Forelimb muscle (tissue), 1 donor: ENCODE data around the gene FIGNL1. TPM values are rescaled to one million over a fixed set of nuclear protein-coding genes. Genes with fewer than 3 reads are reported as not detected.

Experiments used
- DNase-seq: peaks from one replicate; pipeline ENCODE4 v3.0.0-alpha.2; 2013; ENCODE audit warnings: low read depth
- polyA plus RNA-seq: library from polyadenylated mRNA; unstranded; fragments of 120-200 nt; gene quantifications from one replicate; pipeline ENCODE4 v1.2.1, GENCODE V29; 2013; ENCODE audit not compliant: insufficient read length

Gene FIGNL1, protein sequence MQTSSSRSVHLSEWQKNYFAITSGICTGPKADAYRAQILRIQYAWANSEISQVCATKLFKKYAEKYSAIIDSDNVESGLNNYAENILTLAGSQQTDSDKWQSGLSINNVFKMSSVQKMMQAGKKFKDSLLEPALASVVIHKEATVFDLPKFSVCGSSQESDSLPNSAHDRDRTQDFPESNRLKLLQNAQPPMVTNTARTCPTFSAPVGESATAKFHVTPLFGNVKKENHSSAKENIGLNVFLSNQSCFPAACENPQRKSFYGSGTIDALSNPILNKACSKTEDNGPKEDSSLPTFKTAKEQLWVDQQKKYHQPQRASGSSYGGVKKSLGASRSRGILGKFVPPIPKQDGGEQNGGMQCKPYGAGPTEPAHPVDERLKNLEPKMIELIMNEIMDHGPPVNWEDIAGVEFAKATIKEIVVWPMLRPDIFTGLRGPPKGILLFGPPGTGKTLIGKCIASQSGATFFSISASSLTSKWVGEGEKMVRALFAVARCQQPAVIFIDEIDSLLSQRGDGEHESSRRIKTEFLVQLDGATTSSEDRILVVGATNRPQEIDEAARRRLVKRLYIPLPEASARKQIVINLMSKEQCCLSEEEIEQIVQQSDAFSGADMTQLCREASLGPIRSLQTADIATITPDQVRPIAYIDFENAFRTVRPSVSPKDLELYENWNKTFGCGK
- 11.7 TPM for polyA plus RNA-seq

DNA sequence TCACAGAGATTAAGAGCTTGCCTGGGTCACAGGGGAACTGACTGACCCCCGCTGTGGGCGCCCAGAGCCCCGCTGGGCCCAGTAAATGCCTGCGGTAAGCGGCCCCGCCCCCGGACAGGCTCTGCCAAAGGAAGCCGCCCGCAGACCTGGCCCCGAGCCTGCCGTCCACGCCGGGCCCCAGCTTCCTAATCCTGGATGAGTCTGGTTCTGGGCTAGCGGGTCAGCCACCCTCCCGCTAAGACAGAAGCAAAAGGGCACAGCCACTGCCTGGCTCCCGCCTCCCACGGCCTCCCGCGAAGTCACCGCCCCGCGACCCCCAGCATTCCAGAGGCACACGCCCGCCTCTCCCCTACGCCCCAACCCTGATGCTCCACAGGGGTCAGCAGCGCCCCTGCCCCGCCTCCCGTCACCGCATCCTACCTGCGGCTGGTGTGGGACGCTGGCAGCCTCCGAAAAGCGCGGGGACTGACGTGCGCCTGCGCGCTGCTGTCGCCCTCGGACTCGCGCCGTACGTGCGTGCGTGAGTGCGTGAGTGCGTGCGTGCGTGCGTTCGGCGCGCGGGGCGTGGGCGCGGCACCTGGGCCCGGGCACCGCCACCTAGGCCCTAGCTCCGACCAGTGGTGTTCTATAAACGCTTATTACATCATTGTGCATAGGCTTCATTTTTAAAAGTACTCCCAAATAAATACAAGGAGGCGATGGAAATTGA is at the start of gene FIGNL1:
Gene FIGNL1, minus strand, starts transcription at position 470 of the 709 bp plus-strand sequence. CDS start 3,063 bp downstream, outside the sequence.
- peak; percentile 31 for DNase-seq

DNA sequence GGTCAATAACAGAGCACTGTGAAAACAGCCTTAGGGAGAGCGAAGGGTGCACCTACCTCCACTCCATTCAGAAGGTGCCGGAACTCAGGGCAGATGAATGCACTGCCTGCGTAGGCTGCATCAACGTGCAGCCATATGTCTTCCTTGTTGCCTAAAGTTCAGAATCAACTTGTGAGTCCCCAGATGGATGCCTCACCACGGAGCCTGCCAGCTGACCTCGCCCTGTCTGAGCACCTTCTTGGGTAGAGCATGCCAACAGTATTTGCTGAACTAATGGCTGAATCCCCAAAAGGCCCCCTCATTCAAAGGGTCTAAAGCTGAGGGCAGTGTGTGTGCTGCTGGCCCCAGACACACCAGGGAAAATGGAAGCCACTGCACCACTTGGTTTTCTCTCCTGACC is 48.9 kb upstream of the FIGNL1 start:
- no peak for DNase-seq

DNA sequence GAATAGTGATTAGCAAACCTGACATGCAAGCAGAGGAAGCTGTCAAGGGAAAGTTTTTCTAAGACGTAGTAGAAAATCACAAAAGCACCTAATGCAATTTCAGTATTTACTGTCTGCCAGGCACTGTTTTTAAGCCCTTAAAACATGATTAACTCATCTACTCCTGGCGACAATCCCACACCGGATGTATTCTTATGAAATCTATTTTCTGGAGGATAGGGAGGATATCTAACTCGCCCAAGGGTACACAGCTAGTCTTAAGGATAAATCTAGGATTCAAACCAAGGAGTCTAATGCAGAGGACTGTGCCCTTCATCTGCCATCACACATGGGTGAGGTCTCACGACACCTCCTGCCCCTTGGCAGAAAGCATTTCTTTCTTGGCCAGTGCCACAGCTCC is 47.8 kb upstream of the FIGNL1 start:
- no peak for DNase-seq

DNA sequence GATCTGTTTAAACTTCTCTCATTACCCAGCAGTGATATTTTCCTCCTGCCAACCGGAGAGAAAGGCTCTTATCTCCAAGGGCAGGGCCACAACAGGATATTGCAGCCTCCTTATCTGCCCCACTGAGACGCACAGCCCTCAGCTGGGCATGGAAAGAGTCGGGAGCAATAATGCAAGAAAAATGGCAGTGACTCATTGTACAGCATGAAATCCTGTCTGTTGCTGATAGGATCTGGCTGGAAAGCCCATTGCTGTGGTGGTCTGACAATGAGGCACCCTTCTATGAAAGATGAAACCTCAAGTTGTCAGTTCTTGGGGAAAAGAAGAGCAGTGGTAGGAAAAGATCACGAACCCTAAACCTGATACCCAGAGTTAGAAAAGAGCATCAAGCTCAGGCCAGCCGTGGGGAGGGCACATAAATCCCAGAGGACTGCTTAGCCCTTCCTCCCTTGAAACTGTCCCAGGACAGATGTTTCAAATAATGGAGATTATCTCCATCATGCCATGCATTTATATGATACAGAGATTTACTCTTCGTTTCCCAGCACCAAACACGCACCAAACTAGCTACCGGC is 47.0 kb upstream of the FIGNL1 start:
- no peak for DNase-seq

DNA sequence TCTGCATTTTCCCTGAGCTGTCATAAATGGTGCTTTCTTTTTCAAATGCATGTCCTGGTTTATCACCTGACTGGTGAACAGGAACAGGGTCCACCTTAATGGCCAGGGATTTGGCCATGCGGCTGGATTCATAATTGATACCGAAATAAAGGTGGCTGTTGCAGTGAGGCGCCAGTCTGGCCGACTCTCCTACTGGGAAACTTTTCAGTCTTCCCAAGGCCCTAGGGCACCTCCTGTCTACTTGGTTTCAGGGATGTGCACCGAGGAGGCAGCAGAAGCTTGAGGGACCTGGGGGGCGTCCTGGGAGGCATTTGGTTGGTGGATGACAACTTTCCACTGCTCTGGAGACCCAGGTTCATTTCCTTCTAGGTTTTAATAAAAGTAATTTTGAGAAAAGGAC is 46.4 kb upstream of the FIGNL1 start:
- DNase-seq: no peak

DNA sequence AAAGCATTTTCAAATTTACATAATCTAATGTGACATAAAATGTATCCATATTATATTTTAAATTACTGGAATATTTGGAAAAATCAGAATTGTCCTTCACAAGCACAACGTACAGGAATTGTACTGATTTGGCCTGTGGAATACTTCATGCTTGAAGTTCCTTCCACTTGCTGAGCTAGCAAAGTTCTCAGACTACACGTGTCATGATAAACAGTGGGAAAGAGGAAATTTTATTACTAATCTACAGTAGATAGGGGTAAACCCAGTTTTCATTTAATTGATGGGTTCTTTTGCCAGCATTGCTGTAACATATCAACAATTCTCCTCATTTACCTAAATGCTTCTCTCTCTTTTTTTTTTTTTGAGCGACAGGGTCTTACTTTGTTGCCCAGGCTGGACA is 45.6 kb upstream of the FIGNL1 start:
- no peak for DNase-seq

DNA sequence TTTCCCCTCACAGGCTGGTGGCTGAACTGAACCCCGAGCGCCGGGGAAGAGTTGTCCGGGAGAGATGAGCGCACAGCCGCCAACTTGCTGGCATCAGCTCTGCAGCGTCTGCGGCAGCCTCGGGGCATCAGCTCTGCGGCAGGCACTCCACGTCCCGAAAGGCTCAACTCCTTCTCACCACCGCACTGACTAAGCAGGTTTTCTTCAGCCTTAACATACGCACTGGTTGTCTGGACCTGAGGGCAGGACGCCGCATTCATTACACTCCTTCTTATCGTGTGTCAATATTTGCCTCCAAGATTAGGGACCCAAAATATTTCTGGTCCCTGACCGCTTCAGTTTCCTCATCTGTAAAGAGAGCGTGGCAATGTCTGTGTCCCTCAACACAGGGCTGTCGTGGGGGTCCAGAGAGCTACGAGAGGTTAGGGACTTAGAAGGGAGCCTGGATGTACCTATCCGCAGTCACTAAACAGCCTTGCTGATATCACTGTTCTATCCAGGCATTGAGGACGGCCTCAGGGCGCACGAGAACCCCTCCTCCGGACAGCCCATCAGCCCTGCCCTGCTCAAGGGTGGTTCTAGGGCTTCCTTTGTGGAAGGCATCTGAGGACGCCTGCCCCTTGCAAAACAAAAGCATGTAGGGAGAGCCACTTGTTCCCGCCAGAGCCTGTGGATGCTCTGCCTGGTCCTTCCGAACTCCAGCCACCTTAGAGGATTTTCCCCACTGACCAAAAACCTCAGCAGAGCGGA is 42.8 kb upstream of the FIGNL1 start:
- no peak for DNase-seq

DNA sequence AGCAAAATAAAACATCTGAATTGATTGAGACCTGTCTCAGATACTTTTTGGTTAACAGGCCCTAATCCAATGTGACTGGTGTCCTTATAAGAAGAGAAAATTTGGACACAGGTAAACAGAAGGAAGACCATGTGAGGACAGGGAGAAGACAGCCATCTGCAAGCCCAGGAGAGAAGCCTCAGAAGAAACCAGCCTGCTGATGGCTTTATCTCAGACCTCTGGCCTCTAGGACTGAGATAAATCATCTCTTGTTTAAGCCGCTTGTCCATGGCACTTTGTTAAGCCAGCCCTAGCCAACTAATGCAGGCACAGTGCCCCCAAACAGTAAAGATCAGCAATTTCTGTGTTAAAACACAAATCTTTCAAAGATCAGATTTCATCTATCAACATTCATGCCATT is 41.8 kb upstream of the FIGNL1 start:
- DNase-seq: no peak

DNA sequence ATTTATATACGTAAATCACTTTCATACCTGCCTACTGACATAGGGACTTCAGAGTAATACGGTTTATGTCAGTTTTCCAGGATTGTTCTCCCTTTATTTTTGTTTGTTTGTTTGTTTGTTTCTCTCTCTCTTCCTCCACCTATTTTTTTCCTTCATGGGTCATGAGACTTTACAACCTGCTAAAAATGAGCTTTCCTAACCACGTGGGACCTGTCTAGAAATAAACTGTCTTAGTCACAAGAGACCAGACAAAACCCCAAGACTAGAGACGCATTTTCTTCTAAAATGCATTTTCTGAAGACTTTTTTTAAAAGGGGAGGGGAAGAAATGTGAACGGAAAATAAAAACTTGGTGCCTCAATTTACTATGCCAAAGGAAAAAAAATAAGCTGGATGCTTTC is 41.1 kb upstream of the FIGNL1 start:
- no peak for DNase-seq

DNA sequence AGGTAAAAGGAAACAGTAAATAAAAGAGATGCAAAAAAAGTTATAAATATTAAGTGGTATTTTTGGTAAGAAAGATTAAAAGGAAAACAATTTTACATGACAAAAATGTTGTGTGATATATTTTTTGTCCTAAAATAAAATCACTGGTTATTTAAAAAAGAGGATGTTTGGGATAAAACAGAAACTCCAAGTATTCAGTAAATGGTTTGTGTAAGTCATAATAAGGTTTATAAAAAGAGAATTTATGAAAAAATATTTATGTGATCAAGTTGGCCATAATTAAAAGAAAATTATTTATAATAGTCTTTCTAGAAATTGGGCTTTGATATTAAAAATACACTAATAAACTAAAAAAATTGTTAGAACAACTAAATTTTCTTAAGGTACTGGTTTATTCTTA is 38.2 kb upstream of the FIGNL1 start:
- DNase-seq: no peak

DNA sequence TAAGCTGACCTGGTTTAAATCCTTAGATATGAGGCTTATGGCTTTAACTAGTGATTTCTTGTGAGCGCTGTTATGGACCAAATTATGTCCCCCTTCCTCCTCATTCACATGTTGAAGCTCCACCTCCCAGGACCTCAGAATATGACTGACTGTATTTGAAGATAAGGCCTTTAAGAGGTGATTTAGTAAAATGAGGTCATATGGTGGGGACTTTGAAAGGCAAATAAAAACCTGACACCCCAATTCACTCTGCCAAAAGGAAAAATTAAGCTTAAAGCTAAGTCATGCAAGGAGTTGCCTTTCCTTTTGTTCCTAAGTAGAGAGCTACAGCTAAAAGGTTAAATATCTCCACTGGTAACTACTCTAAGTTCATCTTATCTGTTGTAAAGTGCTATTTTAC is 36.4 kb upstream of the FIGNL1 start:
- no peak for DNase-seq

DNA sequence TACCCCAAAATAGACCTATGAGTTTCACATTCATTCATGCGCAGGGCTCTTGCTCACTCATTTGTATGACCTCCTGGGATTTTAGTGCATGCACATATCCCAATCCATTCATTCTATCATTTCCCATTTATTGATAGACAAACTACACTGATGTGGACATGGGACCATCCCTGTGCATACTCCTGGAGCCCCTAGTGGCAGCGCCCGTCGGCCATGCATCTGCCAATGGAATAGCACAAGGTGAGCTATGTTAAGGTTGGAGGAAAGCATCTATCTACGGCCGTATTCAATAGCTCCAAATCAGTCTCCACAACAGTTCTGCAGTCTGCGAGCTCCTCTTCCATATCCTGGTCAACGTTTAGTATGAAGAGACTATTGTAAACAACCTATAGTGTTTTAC is 31.7 kb upstream of the FIGNL1 start:
- no peak for DNase-seq

DNA sequence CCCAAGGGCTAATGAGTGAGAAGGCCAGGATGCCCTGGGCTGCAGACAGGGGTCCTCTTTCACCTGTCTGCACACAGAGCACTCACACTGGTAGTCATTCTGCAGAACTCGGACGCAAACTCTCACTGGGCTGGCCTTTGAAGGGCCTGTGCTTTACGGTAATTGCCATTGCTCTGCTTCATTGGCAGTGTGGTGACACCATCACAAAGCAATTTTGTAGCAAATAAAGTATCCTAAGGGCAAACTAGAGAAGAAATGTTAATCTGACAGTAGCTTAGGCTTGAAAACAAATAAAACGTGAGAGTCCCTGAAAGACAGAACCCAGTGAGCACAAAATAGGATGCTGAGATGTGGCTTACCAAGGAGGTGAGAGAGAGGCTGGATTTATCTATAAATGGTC is 30.6 kb upstream of the FIGNL1 start:
- no peak for DNase-seq

DNA sequence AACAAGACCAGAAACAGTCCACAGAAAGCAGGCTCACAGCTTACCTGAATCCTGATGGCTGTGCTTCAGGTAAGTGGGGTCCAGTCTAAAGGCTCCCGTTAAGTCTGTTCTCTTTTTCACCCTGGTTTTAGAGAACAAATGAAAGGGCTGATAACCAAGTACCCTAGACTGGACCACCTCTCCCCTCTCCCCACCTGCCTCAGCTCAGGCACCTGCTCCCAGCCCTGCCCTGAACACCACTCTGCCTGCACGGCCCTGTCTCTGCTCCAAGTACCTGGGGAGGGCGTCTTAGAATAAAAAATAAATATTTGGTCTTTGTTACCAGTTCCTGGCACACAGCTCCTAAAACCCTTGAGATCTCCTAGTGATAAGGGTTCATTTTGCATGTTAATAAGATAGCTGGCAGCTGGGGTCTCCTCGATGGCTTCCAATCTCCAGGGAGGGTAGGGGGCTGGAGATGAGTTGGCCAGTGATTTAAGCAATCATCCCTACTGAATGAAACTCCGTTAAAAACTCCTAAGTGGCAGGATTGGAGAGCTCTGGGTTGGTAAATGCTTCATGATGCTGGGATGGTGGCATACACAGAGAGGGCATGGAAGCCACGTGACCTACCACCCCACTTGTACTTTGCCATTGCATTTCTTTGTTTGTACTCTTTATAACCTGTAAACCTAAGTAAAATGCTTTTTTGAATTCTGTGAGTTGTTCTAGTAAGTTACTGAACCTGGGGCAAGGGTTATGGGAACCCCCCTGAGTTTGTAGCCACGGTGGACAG is 29.8 kb upstream of the FIGNL1 start:
- no peak for DNase-seq

DNA sequence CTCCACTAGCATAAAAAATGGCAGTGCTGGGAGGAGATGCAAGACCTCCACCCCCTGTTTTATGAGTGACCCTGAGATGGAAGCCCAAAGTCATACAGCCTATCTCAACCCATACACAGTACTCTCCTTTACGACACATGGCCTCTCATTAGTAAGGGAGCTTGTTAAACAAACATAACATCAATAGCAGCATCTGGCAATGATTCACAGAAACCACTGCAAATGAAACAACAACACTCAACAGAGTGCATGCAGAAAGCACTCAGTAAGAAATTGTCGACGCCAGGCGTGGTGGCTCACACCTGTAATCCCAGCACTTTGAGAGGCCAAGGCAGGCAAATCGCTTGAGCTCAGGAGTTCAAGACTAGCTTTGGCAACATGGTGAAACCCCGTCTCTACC is 27.5 kb upstream of the FIGNL1 start:
- no peak for DNase-seq

DNA sequence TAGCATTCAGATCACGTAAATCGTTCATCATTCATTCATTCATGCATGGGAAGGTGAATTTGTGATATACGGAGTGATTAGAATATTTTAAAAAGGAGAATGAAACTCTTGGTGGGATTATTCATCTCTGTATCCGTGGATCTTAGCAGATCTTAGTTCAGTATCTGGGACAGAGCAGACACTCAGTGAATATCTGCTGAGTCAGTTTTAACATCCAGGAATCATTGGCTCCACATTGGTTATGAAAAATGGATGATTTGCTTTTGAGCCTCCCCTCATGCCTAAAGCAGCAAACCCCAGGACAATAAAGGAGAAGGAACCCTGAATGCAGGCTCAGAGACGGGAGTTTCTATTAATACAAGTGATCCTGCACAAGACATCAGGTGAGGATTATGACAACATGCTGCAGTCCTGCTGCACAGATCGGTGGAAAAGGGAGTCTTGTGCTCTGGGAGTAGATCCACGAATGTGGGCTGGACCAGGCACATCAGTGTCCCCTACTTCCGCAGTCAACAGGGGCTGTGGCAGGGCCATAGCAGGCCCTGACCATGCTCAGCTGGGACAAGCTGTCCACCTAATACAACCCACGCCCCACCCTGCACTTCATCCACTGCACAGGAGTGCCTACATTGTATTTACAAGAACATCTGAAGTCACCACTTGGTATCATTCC is 26.9 kb upstream of the FIGNL1 start:
- DNase-seq: no peak

DNA sequence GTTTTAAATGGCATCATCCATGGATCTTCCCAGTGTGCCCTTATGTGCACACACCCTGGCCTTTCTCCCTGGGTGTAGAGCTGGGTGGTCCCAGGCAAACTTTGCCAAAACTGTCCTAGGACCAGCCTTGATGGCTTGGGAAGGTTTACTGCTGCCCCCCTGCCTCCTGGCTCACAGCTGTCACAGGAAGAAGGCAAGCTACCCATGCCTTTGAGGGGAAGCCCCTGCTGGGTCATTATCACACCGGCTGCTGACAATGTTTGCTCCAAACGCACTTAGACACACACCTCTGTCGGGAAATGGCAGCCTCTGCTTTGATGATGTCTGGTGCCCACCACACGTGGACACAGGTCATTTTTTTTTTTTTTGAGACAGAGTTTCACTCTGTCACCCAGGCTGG is 25.2 kb upstream of the FIGNL1 start:
- no peak for DNase-seq

DNA sequence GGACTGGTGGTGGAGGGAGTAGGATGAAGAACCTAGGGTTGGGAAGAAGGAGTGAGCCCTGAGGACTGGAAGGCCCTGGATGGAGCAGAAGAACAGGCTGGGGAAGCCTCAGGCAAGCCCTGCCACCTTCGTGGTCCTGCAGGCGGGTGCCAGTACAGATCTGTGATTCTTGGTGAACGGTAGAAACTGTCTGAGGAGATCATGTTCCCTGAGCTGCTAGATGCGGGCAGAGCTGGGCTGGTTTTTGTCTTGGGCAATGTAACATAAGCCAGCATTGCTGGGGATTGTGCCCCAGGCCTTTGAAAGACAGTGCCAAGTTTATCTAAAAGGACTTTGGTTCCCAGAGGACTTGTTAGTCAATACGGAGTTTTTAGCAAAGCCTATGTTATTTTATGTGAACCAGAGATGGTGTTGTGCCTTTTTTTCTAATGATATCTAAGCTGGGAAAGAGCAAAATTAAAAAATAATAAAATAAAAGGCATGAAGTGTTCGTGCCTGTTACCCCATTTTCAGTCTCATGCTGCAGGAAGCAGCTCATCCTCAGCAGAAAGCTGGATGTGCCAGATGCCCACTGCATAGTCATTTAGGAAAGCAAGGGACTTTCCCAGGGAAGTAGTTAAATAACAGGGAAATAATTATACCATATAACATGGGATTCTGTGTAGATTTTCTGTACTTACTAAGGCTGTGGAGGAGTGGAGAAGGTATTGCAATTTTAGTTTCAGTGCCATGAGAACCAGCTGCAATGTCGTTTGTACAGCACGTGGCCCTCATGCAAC is 24.4 kb upstream of the FIGNL1 start:
- DNase-seq: no peak

DNA sequence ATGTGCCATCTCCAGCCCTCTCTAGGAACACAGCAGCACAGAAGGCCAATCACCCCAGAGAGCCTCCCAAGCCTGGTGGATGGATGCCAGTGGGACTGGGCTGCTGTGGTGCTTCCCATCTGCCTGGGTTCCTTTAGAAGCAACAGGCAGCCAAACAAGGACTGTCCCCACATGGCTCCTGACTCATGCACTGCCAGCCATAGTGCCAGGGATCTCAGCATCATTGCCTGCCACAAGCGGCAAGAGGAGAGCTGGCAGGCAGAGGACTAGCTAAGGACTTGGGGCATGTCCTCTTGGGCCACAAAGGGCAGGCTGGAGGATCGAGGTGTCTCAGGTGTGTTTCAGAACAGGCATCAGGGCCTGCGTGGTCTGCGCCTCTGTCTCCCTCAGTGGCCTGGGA is 23.4 kb upstream of the FIGNL1 start:
- DNase-seq: no peak

DNA sequence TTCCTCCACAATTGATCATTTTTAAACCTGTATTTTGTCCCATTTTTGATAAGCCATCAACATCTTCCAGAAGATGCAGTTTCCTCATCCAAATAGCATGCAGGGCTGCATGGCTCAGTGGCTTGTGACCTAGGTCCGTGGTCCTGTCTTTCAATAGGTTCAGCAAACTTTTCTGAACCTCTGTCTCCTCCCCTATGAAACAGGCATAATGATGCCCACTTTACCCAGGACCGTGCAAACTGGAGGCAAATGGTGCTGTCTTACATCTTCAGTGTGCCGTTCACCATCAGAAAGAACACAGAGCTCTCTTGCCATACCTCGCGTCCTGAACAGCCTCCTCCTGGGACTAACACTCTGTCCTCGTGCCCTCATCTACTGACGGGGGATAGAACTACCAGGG is 22.3 kb upstream of the FIGNL1 start:
- DNase-seq: no peak
